ENCODE results near the gene NEU3.
"Not testable (repeated sequence)": the region's sequence is repeated elsewhere in the genome, so short reads cannot be mapped to it uniquely, and the experiment has no call there.

Gene NEU3

GRCh38 chr11:75035911-75036565 is 47.3 kb downstream of the NEU3 start:
- TF ChIP-seq CTCF (IDR thresholded peaks at IDR 0.05) (no peak), ZFX (IDR thresholded peaks at IDR 0.05; ENCODE audit: borderline replicate concordance) (no peak)
- no peak overlapping the region for H3K27ac ChIP-seq

DNA sequence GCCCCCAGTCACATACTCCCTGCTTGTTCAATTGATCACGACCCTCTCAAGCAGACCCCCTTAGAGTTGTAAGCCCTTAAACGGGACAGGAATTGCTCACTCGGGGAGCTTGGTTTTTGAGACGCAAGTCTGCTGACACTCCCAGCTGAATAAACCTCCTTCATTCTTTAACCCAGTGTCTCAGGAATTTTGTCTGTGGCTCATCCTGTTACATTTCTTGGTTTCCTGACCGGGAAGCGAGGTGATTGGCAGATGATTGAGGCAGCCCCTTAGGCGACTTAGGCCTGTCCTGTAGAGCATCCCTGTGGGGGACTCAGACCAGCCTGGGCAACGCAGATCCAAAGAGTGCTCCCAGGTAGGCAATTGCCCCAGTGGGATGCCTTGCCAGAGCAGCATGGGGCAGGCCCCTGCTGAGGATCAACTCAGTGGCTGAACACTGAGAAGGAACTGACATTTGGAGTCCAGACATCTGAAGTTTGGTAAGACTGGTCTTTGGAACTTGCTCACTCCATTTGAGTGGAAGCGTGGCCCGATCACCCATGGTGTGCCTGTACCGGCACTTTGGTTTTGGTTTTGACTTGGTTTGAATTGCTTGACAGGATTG is 51.5 kb downstream of the NEU3 start:
- TF ChIP-seq ZFX (IDR thresholded peaks at IDR 0.05; ENCODE audit: borderline replicate concordance) (no peak), CTCF (IDR thresholded peaks at IDR 0.05) (no peak)
- no peak overlapping the region for H3K27ac ChIP-seq

DNA sequence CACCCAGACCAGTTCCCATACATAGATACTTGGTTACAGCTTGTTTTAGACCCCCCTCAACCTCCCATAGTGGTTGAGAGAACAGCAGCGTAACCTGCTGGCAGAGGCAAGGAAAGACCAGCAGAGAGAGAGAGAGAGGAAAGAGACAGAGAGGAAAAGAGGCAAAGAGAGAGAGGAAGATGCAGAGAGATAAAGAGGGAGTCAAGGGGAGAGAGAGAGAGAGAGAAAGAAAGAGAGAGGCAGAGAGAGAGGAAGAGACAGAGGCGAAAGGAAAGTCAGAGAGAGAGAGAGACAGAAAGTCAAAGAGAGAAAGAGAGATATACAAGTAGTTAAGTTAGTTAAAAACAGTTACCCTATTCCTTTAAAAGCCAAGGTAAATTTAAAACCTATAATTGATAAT is 52.5 kb downstream of the NEU3 start:
- TF ChIP-seq CTCF (IDR thresholded peaks at IDR 0.05), result no peak
- no peak for TF ChIP-seq ZFX (IDR thresholded peaks at IDR 0.05; ENCODE audit: borderline replicate concordance)
- H3K27ac ChIP-seq, result no peak overlapping the region

- not testable (repeated sequence) for H3K27ac ChIP-seq
Observed at GRCh38 chr11:75041821-75042220, 53.1 kb downstream of the NEU3 start.

- H3K27ac ChIP-seq, result not testable (repeated sequence)
Observed at GRCh38 chr11:75044381-75045170, 55.8 kb downstream of the NEU3 start.

- H3K27ac ChIP-seq, result not testable (repeated sequence)
Observed at GRCh38 chr11:75046668-75047067, 57.9 kb downstream of the NEU3 start.

GRCh38 chr11:75047191-75047590 is 58.5 kb downstream of the NEU3 start:
- no peak overlapping the region for H3K27ac ChIP-seq
- TF ChIP-seq CTCF (IDR thresholded peaks at IDR 0.05), result no peak

GRCh38 chr11:75049501-75050266 is 61.0 kb downstream of the NEU3 start:
- H3K27ac ChIP-seq, result not testable (repeated sequence)

- no peak overlapping the region for H3K27ac ChIP-seq
- TF ChIP-seq CTCF (IDR thresholded peaks at IDR 0.05) (no peak), ZFX (IDR thresholded peaks at IDR 0.05; ENCODE audit: borderline replicate concordance) (no peak)
Observed at GRCh38 chr11:75050516-75050915, 61.8 kb downstream of the NEU3 start.

All from 22Rv1 (cell line).